NCI-H128 (cell line): Measurements from ENCODE around the gene SLC6A19.

Experiments used
- DNase-seq: peaks from one replicate; lab custom pipeline; 2025; ENCODE audit not compliant: unreplicated experiment; lab: John Stamatoyannopoulos, UW

Gene SLC6A19

GRCh38 chr5:1193591-1193985 is 7.8 kb upstream of the SLC6A19 start:
- no peak for DNase-seq

DNA sequence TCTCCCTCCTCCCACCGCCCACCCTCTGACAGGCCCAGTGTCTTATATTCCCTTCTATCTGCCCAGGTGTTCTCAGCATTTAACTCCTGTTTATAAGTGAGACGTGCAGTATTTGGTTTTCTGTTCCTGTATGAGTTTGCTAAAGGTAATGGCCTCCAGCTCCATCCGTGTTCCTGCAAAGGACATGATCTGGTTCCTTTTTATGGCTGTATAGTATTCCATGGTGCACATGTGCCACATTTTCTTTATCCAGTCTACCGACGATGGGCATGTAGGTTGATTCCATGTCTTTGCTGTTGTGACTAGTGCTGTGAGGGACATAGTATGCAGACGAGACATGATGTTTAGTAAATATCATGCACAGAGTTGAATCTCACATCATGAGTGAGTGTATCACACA is 7.0 kb upstream of the SLC6A19 start:
- no peak for DNase-seq

DNA sequence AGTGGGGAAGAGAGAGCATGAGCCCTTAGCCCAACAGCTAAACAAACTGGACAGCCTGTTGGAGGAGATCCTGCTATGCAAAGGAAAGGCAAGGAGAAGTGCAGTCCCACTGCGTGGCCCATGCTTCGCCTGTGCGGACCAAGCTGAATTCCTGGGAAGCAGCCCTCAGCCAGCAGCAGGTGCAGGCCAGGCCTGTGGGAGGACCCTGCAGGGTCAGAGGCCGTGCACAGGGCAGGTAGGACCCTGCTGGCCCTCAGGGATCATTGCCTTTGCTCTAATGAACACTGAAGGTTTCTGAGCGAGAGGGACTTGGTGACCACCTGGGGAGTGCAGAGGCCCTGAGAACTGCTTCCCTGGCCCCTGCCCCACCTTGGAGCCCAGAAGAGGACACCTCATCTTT is 6.0 kb upstream of the SLC6A19 start:
- no peak for DNase-seq

DNA sequence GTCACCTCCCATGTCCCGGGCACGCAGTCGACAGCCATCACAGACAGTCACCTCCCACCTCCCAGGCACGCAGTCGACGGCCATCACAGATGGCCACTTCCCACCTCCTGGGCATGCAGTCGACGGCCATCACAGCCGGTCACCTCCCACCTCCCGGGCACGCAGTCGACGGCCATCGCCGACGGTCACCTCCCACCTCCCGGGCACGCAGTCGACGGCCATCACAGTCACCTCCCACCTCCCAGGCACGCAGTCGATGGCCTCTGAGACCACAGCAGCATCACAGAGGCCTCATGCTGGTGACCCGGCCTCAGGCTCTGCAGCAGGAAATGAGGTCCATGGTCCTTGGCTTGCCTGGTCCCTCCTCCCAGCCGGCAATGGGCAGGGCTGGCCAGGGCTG is 5.5 kb upstream of the SLC6A19 start:
- DNase-seq = no peak

GRCh38 chr5:1196562-1196961 is 4.8 kb upstream of the SLC6A19 start:
- no peak for DNase-seq

- DNase-seq = no peak
These were observed 3.3 kb upstream of the SLC6A19 start for GRCh38 chr5:1197876-1198666.

DNA sequence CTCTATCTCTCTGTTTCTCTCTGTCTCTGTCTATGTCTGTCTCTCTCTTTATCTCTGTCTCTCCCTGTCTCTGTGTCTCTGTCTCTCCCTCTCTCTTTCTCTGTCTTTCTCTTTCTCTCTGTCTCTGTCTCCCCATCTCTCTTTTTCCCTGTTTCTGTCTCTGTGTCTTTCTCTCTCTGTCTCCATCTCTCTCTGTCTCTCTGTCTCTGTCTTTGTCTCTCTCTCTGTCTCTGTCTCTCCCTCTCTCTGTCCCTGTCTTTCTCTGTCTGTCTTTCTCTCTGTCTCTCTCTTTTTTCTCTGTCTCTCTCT is 2.1 kb upstream of the SLC6A19 start:
- DNase-seq = no peak

DNA sequence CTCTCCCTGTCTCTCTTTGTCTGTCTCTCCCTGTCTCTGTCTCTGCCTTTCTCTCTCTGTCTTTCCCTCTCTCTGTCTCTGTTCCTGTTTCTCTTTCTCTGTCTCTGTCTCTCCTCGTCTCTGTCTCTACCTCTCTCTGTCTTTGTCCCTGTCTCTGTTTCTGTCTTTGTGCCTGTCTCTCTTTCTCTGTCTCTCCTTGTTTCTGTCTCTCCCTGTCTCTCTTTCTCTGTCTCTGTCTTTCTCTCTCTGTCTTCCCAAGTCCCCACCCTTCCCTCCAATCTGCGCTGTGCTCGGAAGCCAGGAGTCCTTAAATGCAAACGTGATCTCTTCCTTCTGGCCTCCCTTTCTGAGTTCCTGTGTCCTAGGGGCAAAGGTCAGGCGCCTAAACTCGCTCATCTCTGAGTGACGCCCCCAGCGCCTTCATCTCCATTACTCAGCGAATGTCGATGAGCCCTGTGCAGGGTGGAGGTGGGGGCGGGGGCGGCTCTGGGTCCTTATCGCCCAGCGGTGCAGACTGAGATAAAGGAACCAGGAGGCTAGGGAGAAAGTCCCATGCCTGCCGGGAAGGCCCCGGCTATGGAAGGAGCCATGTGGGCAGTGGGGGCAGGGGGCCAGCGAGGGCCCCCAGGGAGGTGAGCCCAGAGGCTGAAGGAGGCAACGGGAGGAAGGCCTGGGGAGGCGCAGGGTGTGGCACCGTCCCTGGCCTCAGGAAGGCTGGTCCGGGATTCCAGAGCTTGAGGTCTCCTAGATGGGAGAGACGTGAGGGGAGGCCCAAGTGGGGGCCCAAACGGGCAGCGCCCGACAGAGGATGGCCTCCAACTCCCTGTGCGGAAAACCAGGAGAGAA is 1.5 kb upstream of the SLC6A19 start:
- DNase-seq = no peak

DNA sequence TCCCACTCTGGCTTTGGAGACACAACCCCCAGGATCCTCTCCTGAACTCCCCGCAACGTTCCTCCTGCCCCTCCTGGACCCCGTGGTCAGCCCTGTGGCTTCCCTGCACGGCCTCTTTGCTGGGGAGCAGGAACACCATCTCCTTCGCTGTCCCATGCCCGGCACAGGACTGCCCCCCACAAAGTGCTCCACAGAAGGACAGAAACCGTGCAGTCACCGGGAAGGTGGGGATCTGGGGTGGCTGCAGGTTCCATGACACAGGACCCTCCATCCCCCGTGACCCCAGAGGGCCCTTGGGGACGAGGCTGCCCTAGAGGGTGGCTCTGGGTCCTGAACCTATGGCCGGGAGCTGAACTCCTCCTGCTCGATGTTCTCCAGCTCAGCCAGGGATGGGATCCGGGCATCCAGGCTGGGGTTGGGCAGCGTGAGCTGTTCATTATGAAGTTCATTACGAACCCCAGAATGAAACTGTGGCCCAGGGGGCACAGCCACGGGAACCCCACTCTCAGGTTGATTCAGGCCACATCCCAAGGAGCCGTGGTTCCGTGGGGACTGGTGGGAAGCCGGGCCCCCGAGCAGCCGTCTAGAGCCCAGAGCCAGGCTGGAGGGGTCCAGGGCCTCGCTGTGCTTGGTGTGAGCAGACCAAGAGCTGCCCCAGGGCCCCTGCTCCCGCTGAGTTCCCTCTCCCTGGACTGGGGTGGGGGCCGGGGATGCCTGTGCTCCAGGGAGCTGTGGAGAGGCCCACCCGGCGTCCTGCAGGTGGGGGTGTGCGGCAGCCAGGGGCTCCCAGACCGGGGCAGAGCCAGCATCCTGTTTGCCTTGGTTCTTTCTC is 684 bp upstream of the SLC6A19 start:
- DNase-seq = no peak

GRCh38 chr5:1202026-1202797 is 817 bp downstream of the SLC6A19 start:
- no peak for DNase-seq

DNA sequence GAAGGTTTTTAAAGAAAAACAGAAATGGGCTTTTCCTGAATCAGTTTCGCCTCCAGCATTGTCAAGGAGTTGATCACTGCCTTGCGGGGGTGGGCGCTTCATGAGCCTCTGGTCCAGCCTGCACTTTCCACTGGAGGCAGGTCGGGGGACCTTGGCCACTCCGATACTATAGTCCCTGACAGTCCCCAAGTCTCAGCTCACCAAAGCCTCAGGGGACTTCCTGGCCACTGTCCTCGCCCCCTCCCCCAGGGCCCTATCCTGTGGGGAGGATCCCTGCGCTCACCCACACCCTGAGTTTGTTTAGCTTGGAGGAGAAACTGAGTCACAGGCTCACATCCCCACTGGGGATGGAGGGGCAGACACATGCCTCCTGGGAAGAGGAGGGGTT is 1.4 kb downstream of the SLC6A19 start:
- DNase-seq = no peak

GRCh38 chr5:1203311-1203967 is 2.0 kb downstream of the SLC6A19 start:
- DNase-seq = no peak

GRCh38 chr5:1203968-1204692 is 2.7 kb downstream of the SLC6A19 start:
- DNase-seq = no peak

- no peak for DNase-seq
These were observed 3.4 kb downstream of the SLC6A19 start for GRCh38 chr5:1204693-1205242.

DNA sequence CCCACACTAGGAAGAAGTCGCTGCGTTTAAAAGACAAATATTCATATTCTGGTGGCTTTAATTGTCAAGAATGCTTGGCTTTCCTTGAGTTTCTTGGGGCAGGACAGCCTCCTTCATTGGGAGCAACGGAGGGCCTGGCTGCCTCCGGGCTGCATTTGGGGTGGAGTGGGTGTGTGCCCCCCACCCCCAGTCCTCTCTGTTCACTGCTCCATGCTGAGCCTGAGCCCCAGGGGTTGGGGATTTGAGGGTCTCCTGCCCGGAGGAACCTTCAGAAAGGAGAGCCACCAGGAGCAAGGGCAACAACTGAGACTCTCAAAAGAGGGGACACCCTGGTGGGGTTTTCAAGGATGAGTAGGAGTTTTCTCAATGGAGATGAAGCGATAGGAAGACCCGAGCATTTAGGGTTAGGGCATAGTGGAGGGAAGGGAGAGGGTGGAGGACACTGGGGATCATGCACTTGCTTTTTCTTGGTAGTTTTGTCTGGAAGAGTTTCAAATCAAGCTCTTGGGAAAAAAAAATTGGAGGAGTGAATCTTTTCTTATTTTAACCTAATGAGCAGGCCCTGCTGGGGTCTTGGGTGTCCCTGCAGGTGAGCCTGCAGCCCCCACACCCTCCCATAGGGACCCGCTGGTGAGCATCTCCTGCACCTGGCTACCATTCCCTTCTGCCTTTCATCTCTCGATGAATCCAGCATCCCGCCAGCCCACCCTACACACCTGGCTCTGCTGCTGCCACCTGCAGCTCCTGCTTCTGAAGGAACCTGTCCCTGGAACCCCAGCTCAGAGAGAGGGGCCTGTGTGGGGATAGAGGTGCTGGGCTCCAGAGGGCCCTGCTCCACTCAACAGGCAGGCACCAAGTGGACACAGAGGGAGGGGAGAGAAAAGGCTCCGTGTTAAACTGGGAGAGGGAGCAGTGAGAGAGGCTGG is 4.1 kb downstream of the SLC6A19 start:
- no peak for DNase-seq

DNA sequence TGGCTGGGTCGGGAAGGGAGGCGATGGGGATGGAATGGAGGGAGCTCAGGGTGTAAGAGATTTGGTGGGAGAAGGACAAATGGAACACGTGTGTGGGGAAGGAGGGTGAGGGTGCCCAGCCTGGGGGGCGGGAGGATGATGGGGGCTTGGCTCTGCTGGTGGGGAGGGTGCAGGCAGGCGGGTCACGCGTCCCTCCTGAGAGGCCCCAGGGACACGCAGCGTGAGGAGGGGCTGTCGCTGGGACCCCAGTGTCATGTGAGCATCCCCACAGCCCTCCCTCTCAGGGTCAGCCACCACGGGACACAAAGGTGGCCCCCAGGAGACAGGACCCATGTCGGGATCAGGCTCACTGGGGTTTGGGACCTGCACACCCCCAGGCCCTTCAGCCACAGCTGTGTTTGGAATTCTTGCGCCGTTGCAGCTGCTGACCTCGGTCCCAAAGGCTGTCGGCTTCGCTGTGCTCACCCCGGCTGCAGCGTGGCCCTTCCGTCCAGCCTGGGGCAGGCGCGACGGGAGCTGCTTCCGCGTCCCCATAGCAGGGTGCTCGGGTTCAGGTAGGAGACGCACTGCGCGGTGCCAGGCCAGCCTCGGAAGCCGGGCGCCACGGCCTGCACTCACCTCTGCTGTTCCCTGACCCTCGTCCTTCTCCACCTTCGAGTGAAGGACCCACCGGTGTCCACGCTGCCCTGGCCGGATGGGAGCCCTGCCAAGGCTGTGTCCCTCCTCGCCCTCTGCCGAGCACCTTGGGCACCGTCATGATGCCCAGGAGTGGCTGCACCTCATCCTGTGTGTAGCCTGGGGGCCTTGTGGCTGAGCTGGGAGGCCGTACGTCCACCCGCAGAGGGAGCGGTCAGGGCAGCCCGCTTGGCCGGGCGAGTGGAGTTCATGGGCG is 5.4 kb downstream of the SLC6A19 start:
- DNase-seq = no peak

DNA sequence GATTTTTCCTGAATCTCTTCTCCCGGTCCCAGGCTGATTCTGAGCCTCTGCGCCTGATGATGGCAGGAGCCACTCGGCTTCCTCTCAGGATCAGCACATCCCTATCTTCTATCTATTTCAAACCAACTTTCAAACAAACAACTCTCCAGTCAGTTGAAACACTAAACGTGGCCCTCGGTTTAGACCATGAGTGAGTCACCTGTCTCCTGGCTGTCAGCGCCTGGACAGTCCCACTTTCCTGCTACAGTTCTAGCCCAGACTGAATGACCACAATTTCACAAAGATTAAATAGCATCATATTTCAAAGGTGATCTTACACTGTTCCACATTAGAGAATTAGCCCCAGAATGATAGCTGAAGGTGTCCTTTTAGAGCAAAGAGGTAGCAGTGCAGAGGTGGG is 6.2 kb downstream of the SLC6A19 start:
- DNase-seq = no peak
